ENCODE results near the gene ABHD6.

The ABHD6 gene

GRCh38 chr3:58329150-58329921 is 91.7 kb downstream of the ABHD6 start:
- no peak overlapping the region for H3K4me3 ChIP-seq (ENCODE audit: low read depth in 1 of 2, low read length in 1 of 2)
- no peak overlapping the region for H3K27ac ChIP-seq
- H3K4me1 ChIP-seq (ENCODE audit: control insufficient read depth in 1 of 2, insufficient read depth in 1 of 2, low read depth in 1 of 2, low read length in 1 of 2): peaks cover 12 to 15% of the 10 kb centered on the region in 2 experiments
- H3K27me3 ChIP-seq: no peaks in the 10 kb centered on the region
- no peaks in the 10 kb centered on the region for H3K36me3 ChIP-seq
- TF ChIP-seq, protein P1, sequence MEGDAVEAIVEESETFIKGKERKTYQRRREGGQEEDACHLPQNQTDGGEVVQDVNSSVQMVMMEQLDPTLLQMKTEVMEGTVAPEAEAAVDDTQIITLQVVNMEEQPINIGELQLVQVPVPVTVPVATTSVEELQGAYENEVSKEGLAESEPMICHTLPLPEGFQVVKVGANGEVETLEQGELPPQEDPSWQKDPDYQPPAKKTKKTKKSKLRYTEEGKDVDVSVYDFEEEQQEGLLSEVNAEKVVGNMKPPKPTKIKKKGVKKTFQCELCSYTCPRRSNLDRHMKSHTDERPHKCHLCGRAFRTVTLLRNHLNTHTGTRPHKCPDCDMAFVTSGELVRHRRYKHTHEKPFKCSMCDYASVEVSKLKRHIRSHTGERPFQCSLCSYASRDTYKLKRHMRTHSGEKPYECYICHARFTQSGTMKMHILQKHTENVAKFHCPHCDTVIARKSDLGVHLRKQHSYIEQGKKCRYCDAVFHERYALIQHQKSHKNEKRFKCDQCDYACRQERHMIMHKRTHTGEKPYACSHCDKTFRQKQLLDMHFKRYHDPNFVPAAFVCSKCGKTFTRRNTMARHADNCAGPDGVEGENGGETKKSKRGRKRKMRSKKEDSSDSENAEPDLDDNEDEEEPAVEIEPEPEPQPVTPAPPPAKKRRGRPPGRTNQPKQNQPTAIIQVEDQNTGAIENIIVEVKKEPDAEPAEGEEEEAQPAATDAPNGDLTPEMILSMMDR (IDR thresholded peaks at IDR 0.05): no peak
- H3K9me3 ChIP-seq: no peaks in the 10 kb centered on the region

DNA sequence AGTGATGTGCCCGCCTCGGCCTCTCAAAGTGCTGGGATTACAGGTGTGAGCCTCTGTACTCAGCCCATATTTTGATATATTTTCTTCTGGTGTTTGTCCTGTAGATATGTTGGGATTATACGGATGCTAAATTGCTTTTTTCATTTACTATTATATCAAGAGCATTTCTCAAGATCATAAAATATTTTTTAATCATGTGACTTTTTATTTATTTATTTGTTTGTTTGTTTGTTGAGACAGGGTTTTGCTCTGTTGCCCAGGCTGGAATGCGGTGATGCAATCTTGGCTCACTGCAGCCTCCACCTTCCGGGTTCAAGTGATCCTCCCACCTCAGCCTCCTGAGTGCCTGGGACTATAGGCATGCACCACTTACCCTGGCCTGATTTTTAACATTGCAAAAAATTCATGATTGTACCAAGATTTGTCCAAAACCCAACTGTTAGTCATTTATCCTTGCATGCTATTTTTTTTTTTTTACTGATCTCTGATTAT is 92.4 kb downstream of the ABHD6 start:
- TF ChIP-seq, protein P1 (IDR thresholded peaks at IDR 0.05): no peak
- Histone ChIP-seq H3K36me3 (no peaks in the 10 kb centered on the region), H3K4me1 (ENCODE audit: control insufficient read depth in 1 of 2, insufficient read depth in 1 of 2, low read depth in 1 of 2, low read length in 1 of 2) (peaks cover 19% of the 10 kb centered on the region in 2 experiments)

DNA sequence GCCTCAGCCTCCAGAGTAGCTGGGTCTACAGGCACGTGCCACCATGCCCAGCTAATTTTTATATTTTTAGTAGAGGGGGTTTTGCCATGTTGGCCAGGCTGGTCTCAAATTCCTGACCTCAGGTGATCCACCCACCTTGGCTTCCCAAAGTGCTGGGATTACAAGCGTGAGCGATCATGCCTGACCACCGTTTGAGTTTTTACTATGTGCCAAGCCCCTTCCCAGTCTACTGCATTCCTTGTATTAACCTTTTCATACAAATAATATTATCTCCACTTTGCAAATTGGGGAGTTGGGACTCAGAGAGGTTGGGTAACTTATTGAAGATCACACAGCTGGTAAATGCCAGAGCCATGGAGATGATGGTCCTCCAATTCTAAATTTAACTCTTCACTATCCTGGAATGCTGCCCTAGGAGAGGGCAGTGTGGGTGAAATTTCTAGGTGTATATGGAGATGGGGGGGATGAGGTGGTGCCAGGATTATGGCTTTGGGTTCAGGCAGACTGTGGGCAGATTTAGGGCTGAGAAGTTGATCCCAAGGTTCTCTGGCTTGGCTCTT is 94.1 kb downstream of the ABHD6 start:
- Histone ChIP-seq H3K27ac (no peak overlapping the region), H3K4me3 (ENCODE audit: low read depth in 1 of 2, low read length in 1 of 2) (no peak overlapping the region), H3K27me3 (no peaks in the 10 kb centered on the region), H3K4me1 (ENCODE audit: control insufficient read depth in 1 of 2, insufficient read depth in 1 of 2, low read depth in 1 of 2, low read length in 1 of 2) (peaks cover 33 to 36% of the 10 kb centered on the region in 2 experiments), H3K9me3 (no peaks in the 10 kb centered on the region), H3K36me3 (no peaks in the 10 kb centered on the region)
- TF ChIP-seq, protein P1 (IDR thresholded peaks at IDR 0.05): no peak

More for the DNA sequence above, 92.4 kb downstream of the ABHD6 start:
- H3K27me3 ChIP-seq: no peaks in the 10 kb centered on the region
- H3K4me3 ChIP-seq (ENCODE audit: low read depth in 1 of 2, low read length in 1 of 2): no peak overlapping the region
- no peaks in the 10 kb centered on the region for H3K9me3 ChIP-seq
- H3K27ac ChIP-seq: no peak overlapping the region

- Histone ChIP-seq H3K27ac (peak within 1 kb of the TSS; percentile 93), H3K4me1 (ENCODE audit: control insufficient read depth in 1 of 2, insufficient read depth in 1 of 2, low read depth in 1 of 2, low read length in 1 of 2) (peaks cover 36 to 44% of the 10 kb centered on the region in 2 experiments), H3K27me3 (no peaks in the 10 kb centered on the region), H3K36me3 (peaks cover 3% of the 10 kb centered on the region), H3K9me3 (no peaks in the 10 kb centered on the region), H3K4me3 (ENCODE audit: low read depth in 1 of 2, low read length in 1 of 2) (peak within 1 kb of the TSS; percentile 73 to 97)
- TF ChIP-seq, protein P1 (IDR thresholded peaks at IDR 0.05): peak; percentile 38
Measured at GRCh38 chr3:58332575-58333188, 95.1 kb downstream of the ABHD6 start, which contains the start of gene PXK. TSS of gene PXK (plus strand) at chr3:58332892. CDS start at chr3:58332989, 97 bp downstream.

- Histone ChIP-seq H3K27me3 (no peaks in the 10 kb centered on the region), H3K4me3 (ENCODE audit: low read depth in 1 of 2, low read length in 1 of 2) (peak overlapping the region; percentile 73 to 97), H3K27ac (peak overlapping the region; percentile 93), H3K4me1 (ENCODE audit: control insufficient read depth in 1 of 2, insufficient read depth in 1 of 2, low read depth in 1 of 2, low read length in 1 of 2) (peaks cover 36 to 50% of the 10 kb centered on the region in 2 experiments), H3K36me3 (peaks cover 3% of the 10 kb centered on the region), H3K9me3 (no peaks in the 10 kb centered on the region)
- TF ChIP-seq, protein P1 (IDR thresholded peaks at IDR 0.05): no peak
Measured at GRCh38 chr3:58333206-58334012, 95.8 kb downstream of the ABHD6 start.

Data from neutrophil (primary cell).